Keratinocyte (primary cell): Measurements from ENCODE around the gene SCTR. TPM values are rescaled to one million over a fixed set of nuclear protein-coding genes. Genes with fewer than 3 reads are reported as not detected.

ENCODE experiments used
- DNase-seq: peaks from one replicate; pipeline ENCODE4 v3.0.0-alpha.2; 2011; ENCODE audit warnings: low read depth, missing footprints, low spot score
- FAIRE-seq: peaks from 2 replicates; lab custom pipeline; 2011; peaks lifted over from hg19 to GRCh38; lab: Jason Lieb, UNC
- H2AFZ ChIP-seq: 2 replicates; pipeline ENCODE4 v1.6.0; 2012; ENCODE audit warnings: low read length, control low read depth, inconsistent platforms; ENCODE audit not compliant: control insufficient read depth
- H3K27ac ChIP-seq: 2 replicates; pipeline ENCODE4 v1.5.1; 2011; ENCODE audit warnings: low read length; ENCODE audit not compliant: control insufficient read depth, insufficient read depth
- H3K27me3 ChIP-seq: 3 replicates; pipeline ENCODE4 v1.6.0; 2011; ENCODE audit warnings: low read length; ENCODE audit not compliant: control insufficient read depth, insufficient read depth; ENCODE audit errors: extremely low read depth
- H3K36me3 ChIP-seq, 2 experiments: 2 replicates in 1 of 2; 3 replicates in 1 of 2; pipeline ENCODE4 v1.5.1; 2011; ENCODE audit warnings: low read length in 2 of 2, mild to moderate bottlenecking in 1 of 2; ENCODE audit not compliant: control insufficient read depth in 2 of 2, insufficient read depth in 2 of 2; ENCODE audit errors: extremely low read depth in 1 of 2
- H3K4me1 ChIP-seq: 3 replicates; pipeline ENCODE4 v1.5.1; 2011; ENCODE audit warnings: low read length; ENCODE audit not compliant: control insufficient read depth, insufficient read depth; ENCODE audit errors: extremely low read depth
- H3K4me2 ChIP-seq: 3 replicates; pipeline ENCODE4 v1.6.0; 2011; ENCODE audit warnings: low read depth, low read length; ENCODE audit not compliant: control insufficient read depth, insufficient read depth; ENCODE audit errors: extremely low read depth
- H3K4me3 ChIP-seq, 3 experiments: fragments of 200-600 bp in 1 of 3; sonication (generic) in 1 of 3; 2 replicates in 2 of 3; 3 replicates in 1 of 3; pipeline ENCODE4 v1.5.1; 2011 to 2016; ENCODE audit warnings: low read length in 3 of 3, mild to moderate bottlenecking in 3 of 3, control low read depth in 2 of 3, inconsistent platforms in 1 of 3, low read depth in 1 of 3, mixed read lengths in 1 of 3, mixed run types in 1 of 3, moderate library complexity in 1 of 3; ENCODE audit not compliant: control insufficient read depth in 2 of 3, insufficient read depth in 2 of 3; ENCODE audit errors: extremely low read depth in 1 of 3
- H3K79me2 ChIP-seq: 2 replicates; pipeline ENCODE4 v1.6.0; 2012; ENCODE audit warnings: low read length; ENCODE audit not compliant: control insufficient read depth, insufficient read depth
- H3K9ac ChIP-seq: 3 replicates; pipeline ENCODE4 v1.6.0; 2011; ENCODE audit warnings: low read length; ENCODE audit not compliant: control insufficient read depth, insufficient read depth; ENCODE audit errors: extremely low read depth
- H3K9me1 ChIP-seq: 3 replicates; pipeline ENCODE4 v1.6.0; 2011; ENCODE audit warnings: low read length; ENCODE audit not compliant: control insufficient read depth, insufficient read depth; ENCODE audit errors: extremely low read depth
- H3K9me3 ChIP-seq: 2 replicates; pipeline ENCODE4 v1.5.1; 2012; ENCODE audit warnings: low read depth, low read length; ENCODE audit not compliant: control insufficient read depth
- H4K20me1 ChIP-seq: 3 replicates; pipeline ENCODE4 v1.6.0; 2011; ENCODE audit warnings: low read length; ENCODE audit not compliant: control insufficient read depth, insufficient read depth; ENCODE audit errors: extremely low read depth
- CTCF ChIP-seq, 3 experiments: IDR thresholded peaks in 1 of 3; conservative IDR thresholded peaks in 1 of 3; optimal IDR thresholded peaks in 1 of 3; 2 replicates in 2 of 3; 3 replicates in 1 of 3; pipeline versions ENCODE3 to v1.5.1; 2011; ENCODE audit warnings: low read length in 3 of 3, mild to moderate bottlenecking in 3 of 3, moderate library complexity in 2 of 3, control low read depth in 1 of 3, inconsistent platforms in 1 of 3; ENCODE audit not compliant: insufficient read depth in 2 of 3; ENCODE audit errors: extremely low read depth in 1 of 3
- EZH2 ChIP-seq: IDR thresholded peaks from one replicate; pipeline ENCODE4 v1.6.1; 2012; ENCODE audit warnings: inconsistent platforms, mild to moderate bottlenecking, low read length, moderate library complexity
- dilution Hi-C: fragments of 300-500 bp; cut with MboI; formaldehyde crosslinking; loops from one replicate; pipeline ENCODE4 v1.7.0; 2020; ENCODE audit warnings: low sequenced_read_pairs; ENCODE audit not compliant: extremely low pct_ligation_motif_present
- polyA plus RNA-seq, 5 experiments: library from polyadenylated mRNA; depleted of rRNA in 3 of 5; stranded (reverse) in 3 of 5; stranded (forward) in 1 of 5; unstranded in 1 of 5; fragments of >200 nt; gene quantifications; 1 replicate in 1 of 5; 2 replicates in 3 of 5; 3 replicates in 1 of 5; pipeline versions ENCODE4 v1.2.1 to v1.2.3, GENCODE V29; 2011 to 2012; ENCODE audit warnings: missing spikeins in 2 of 5, low read depth in 1 of 5, low replicate concordance in 1 of 5

The SCTR gene
- polyA plus RNA-seq, 1 donor (not counting 4 experiments of a cell fraction or from before 2014, with no cell fraction given): not detected

GRCh38 chr2:119548516-119549120 is 24.3 kb upstream of the SCTR start:
- H3K9me1 ChIP-seq: no peaks in the 10 kb centered on the region
- DNase-seq: no peak
- no peak overlapping the region for H3K4me2 ChIP-seq
- H3K4me3 ChIP-seq: no peak overlapping the region
- no peaks in the 10 kb centered on the region for H4K20me1 ChIP-seq
- no peak overlapping the region for H2AFZ ChIP-seq
- H3K4me1 ChIP-seq: peaks cover 4% of the 10 kb centered on the region
- H3K36me3 ChIP-seq: no peaks in the 10 kb centered on the region
- no peak overlapping the region for H3K9ac ChIP-seq
- H3K9me3 ChIP-seq: no peaks in the 10 kb centered on the region
- H3K79me2 ChIP-seq: no peaks in the 10 kb centered on the region
- TF ChIP-seq CTCF (optimal IDR thresholded peaks at IDR 0.05 in 1 of 3, IDR thresholded peaks at IDR 0.05 in 1 of 3, conservative IDR thresholded peaks at IDR 0.05 in 1 of 3; ENCODE audit: extremely low read depth in 1 of 3, insufficient read depth in 2 of 3, low read length in 3 of 3) (no peak), EZH2 (no peak)
- dilution Hi-C loops: no loop called here
- H3K27me3 ChIP-seq: peaks cover 32% of the 10 kb centered on the region
- no peak overlapping the region for H3K27ac ChIP-seq
- FAIRE-seq: no peak

- peaks cover 4% of the 10 kb centered on the region for H3K4me1 ChIP-seq
- DNase-seq: no peak
- TF ChIP-seq CTCF (optimal IDR thresholded peaks at IDR 0.05 in 1 of 3, IDR thresholded peaks at IDR 0.05 in 1 of 3, conservative IDR thresholded peaks at IDR 0.05 in 1 of 3; ENCODE audit: extremely low read depth in 1 of 3, insufficient read depth in 2 of 3, low read length in 3 of 3): no peak
- no peak for TF ChIP-seq EZH2
- dilution Hi-C loops: no loop called here
- FAIRE-seq: no peak
- no peak overlapping the region for H3K9ac ChIP-seq
- no peaks in the 10 kb centered on the region for H3K36me3 ChIP-seq
- no peaks in the 10 kb centered on the region for H4K20me1 ChIP-seq
- H3K27me3 ChIP-seq: peaks cover 37% of the 10 kb centered on the region
- H3K27ac ChIP-seq: no peak overlapping the region
- no peak overlapping the region for H3K4me3 ChIP-seq
- H3K4me2 ChIP-seq: no peak overlapping the region
- H3K9me1 ChIP-seq: no peaks in the 10 kb centered on the region
- H3K79me2 ChIP-seq: no peaks in the 10 kb centered on the region
- H3K9me3 ChIP-seq: no peaks in the 10 kb centered on the region
- no peak overlapping the region for H2AFZ ChIP-seq
Measured at GRCh38 chr2:119546447-119546767, 22.1 kb upstream of the SCTR start.
